PC-3 (cell line): ENCODE measurements around the gene TAS2R4. TPM values are rescaled to one million over a fixed set of nuclear protein-coding genes. Genes with fewer than 3 reads are reported as not detected.

Experiments used
- ATAC-seq: fragments of 200-7000 bp; cut with Tn5 transposase; 2 replicates; pipeline ENCODE4 v1.9.1; 2020; ENCODE audit warnings: mild to moderate bottlenecking, moderate library complexity
- BruUV-seq: library from RNA; stranded (reverse); fragments of 400-500 nt; replicated peaks from 2 replicates; lab custom pipeline; 2021; lab: Mats Ljungman, UMichigan
- CTCF ChIA-PET: fragments of 300-600 bp; sonication (Branson Sonifier 250); formaldehyde crosslinking; loops from one replicate; lab custom pipeline; 2022; ENCODE audit warnings: antibody characterized with exemption; lab: Charles Lee
- POLR2A ChIA-PET: fragments of 300-600 bp; sonication (Branson Sonifier 250); formaldehyde crosslinking; loops from one replicate; lab custom pipeline; 2022; ENCODE audit warnings: antibody characterized with exemption; ENCODE audit not compliant: unreplicated experiment; lab: Charles Lee
- DNase-seq: peaks from one replicate; pipeline ENCODE4 v3.0.0-alpha.2; 2015
- H2AFZ ChIP-seq: fragments of 300-600 bp; sonication (generic); 2 replicates; pipeline ENCODE4 v1.6.0; 2016; ENCODE audit warnings: antibody characterized with exemption, low read length
- H3F3A ChIP-seq: fragments of 300-600 bp; sonication (generic); one replicate; pipeline ENCODE4 v1.6.0; 2017; ENCODE audit warnings: antibody characterized with exemption, low read length, control low read depth, mild to moderate bottlenecking; ENCODE audit not compliant: unreplicated experiment
- H3K27ac ChIP-seq: fragments of 300-600 bp; sonication (generic); 2 replicates; pipeline ENCODE4 v1.5.1; 2016; ENCODE audit warnings: mild to moderate bottlenecking, low read length
- H3K27me3 ChIP-seq: fragments of 300-600 bp; sonication (generic); 2 replicates; pipeline ENCODE4 v1.6.1; 2016; ENCODE audit warnings: low read length, mixed read lengths
- H3K36me3 ChIP-seq: fragments of 300-600 bp; sonication (generic); 2 replicates; pipeline ENCODE4 v1.6.1; 2016; ENCODE audit warnings: low read depth, mixed run types, low read length, mixed read lengths
- H3K4me1 ChIP-seq: fragments of 300-600 bp; sonication (generic); 2 replicates; pipeline ENCODE4 v1.5.1; 2016; ENCODE audit warnings: low read length; ENCODE audit not compliant: insufficient read depth
- H3K4me2 ChIP-seq: fragments of 300-600 bp; sonication (generic); 2 replicates; pipeline ENCODE4 v1.6.0; 2016; ENCODE audit warnings: low read length
- H3K4me3 ChIP-seq: fragments of 300-600 bp; sonication (generic); 2 replicates; pipeline ENCODE4 v1.5.1; 2016; ENCODE audit warnings: mild to moderate bottlenecking, low read length, mixed read lengths
- H3K79me2 ChIP-seq: fragments of 300-600 bp; sonication (generic); 2 replicates; pipeline ENCODE4 v1.6.1; 2017; ENCODE audit warnings: low read length, mixed read lengths
- H3K9ac ChIP-seq: fragments of 300-600 bp; sonication (generic); 2 replicates; pipeline ENCODE4 v1.6.0; 2016; ENCODE audit warnings: mild to moderate bottlenecking, low read length
- H3K9me2 ChIP-seq: fragments of 300-600 bp; sonication (generic); replicated peaks from 2 replicates; pipeline ENCODE4 v1.6.1; 2016; ENCODE audit warnings: mixed run types, low read length, mixed read lengths
- H3K9me3 ChIP-seq: fragments of 300-600 bp; sonication (generic); 2 replicates; pipeline ENCODE4 v1.6.1; 2016; ENCODE audit warnings: low read length, mixed read lengths
- H4K20me1 ChIP-seq: fragments of 300-600 bp; sonication (generic); 2 replicates; pipeline ENCODE4 v1.6.1; 2016; ENCODE audit warnings: low read length, mixed read lengths
- EZH2 ChIP-seq: fragments of 300-600 bp; sonication (generic); IDR thresholded peaks from one replicate; pipeline ENCODE4 v1.6.1; 2017; ENCODE audit warnings: antibody characterized with exemption, mild to moderate bottlenecking, low read length; ENCODE audit not compliant: unreplicated experiment
- EZH2phosphoT487 ChIP-seq: fragments of 300-600 bp; sonication (generic); IDR thresholded peaks from 2 replicates; pipeline ENCODE4 v1.6.1; 2018; ENCODE audit warnings: mild to moderate bottlenecking, antibody characterized with exemption, low read length, borderline replicate concordance
- intact Hi-C: fragments of 100-400 bp; cut with micrococcal nuclease; formaldehyde crosslinking; loops from 2 replicates; pipeline ENCODE4 v1.9.0; 2023
- total RNA-seq: library from RNA; depleted of rRNA; stranded (reverse); fragments of >200 nt; gene quantifications from 2 replicates; pipeline ENCODE4 v1.2.3, GENCODE V29; 2014
- TF ChIP-seq, protein P1 (sequence below): fragments of 300-600 bp; sonication (generic); conservative IDR thresholded peaks from 2 replicates; pipeline ENCODE4 v1.5.1; 2017; ENCODE audit warnings: antibody characterized with exemption, low read depth, mild to moderate bottlenecking, low read length

Gene TAS2R4
- total RNA-seq, 1 experiment from 2014 or later = not detected

DNA sequence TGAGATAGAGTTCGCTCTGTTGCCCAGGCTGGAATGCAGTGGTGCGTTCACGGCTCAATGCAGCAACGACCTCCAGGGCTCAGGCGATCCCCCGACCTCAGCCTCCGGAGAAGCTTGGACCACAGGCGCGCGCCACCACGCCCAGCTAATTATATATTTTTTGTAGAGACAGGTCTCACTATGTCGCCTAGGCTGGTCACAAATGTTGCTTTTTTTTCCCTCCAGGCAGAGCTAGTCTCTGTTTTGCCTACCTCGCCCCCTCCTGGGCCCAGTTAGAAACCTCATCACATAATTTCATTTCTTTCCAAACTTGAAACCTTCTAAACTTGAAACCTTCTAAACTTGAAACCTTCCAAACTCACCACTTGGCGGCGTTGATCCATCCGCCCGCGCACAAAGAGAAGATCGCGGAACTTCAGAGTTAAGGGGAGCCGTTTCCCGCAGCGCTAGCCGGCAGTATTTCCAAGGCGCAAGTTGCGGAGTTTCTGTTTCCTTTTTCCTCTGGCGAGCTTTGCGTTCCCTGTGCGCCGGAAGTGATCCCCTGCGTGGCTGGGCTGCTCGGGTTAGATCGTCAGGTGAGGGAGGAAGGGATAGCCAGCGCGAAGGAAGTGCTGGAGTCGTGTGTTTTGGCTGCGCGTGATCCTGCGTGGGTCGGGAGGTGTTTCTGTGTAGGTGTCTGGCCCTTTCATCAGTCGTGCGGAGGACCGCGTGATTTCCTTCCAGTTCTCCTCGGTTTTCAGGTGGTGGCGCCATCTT lies 38.5 kb upstream of the TAS2R4 start, which contains the start of gene SSBP1:
Gene SSBP1, plus strand, starts transcription at position 523 of the 756 bp plus-strand sequence. CDS start 809 bp downstream, outside the sequence.
- H4K20me1 ChIP-seq = no peaks in the 10 kb centered on the region
- peak; percentile 86 for ATAC-seq
- H3K79me2 ChIP-seq = peaks cover 41% of the 10 kb centered on the region
- peak within 1 kb of the TSS; percentile 88 for H3K4me2 ChIP-seq
- peak within 1 kb of the TSS; percentile 84 for H2AFZ ChIP-seq
- H3K27ac ChIP-seq = peak within 1 kb of the TSS; percentile 57
- peak within 1 kb of the TSS; percentile 95 for H3K9ac ChIP-seq
- H3F3A ChIP-seq = no peaks in the 10 kb centered on the region
- H3K27me3 ChIP-seq = no peaks in the 10 kb centered on the region
- ChIA-PET CTCF (interaction anchor here (0.5 to 1.4 kb wide), 9 partner anchors 8 to 826 kb away, joined by 3 to 39 read pairs (median 5); no protein-coding TSS in a partner anchor), POLR2A (interaction anchor here (0.6 to 1.3 kb wide), 5 partner anchors 35 to 213 kb away, joined by 3 to 10 read pairs (median 7); partner anchors contain the start of gene DENND11)
- H3K4me1 ChIP-seq = peaks cover 20% of the 10 kb centered on the region
- peak within 1 kb of the TSS; percentile 94 for H3K4me3 ChIP-seq
- no peak for TF ChIP-seq EZH2
- TF ChIP-seq, protein P1, sequence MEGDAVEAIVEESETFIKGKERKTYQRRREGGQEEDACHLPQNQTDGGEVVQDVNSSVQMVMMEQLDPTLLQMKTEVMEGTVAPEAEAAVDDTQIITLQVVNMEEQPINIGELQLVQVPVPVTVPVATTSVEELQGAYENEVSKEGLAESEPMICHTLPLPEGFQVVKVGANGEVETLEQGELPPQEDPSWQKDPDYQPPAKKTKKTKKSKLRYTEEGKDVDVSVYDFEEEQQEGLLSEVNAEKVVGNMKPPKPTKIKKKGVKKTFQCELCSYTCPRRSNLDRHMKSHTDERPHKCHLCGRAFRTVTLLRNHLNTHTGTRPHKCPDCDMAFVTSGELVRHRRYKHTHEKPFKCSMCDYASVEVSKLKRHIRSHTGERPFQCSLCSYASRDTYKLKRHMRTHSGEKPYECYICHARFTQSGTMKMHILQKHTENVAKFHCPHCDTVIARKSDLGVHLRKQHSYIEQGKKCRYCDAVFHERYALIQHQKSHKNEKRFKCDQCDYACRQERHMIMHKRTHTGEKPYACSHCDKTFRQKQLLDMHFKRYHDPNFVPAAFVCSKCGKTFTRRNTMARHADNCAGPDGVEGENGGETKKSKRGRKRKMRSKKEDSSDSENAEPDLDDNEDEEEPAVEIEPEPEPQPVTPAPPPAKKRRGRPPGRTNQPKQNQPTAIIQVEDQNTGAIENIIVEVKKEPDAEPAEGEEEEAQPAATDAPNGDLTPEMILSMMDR = peak; percentile 88
- BruUV-seq = no TSS peak
- H3K9me2 ChIP-seq = no peaks in the 10 kb centered on the region
- H3K9me3 ChIP-seq = no peaks in the 10 kb centered on the region
- intact Hi-C loops = loop anchor here (1.0 to 5.0 kb wide), 4 partner anchors 42 to 181 kb away; no protein-coding TSS in a partner anchor
- peak; percentile 95 for DNase-seq
- peaks cover 28% of the 10 kb centered on the region for H3K36me3 ChIP-seq

DNA sequence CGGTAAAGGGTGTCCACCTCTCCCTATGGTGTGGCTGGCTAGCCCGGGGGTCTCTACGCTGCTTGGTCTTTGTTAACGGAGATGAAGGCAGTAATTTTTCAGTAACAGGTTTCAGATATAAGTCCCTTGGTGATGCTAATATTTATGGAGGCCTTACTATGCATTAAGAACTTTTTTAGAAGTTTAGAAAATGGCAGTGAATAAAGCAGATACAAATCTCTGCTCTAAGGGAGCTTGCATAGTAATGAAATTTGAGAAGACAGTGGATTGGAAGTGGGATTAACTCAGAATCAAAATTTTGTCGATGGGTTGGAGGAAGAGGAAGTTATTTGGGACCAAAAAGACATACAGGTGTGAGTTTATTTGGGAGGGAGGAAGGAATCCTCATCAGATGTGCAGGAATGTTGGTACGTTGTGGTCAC lies 37.9 kb upstream of the TAS2R4 start:
- peak; percentile 53; the same call in 1 of the 2 replicates for ATAC-seq

More for the DNA sequence above, 37.9 kb upstream of the TAS2R4 start:
- Histone ChIP-seq H3K9ac (peak overlapping the region; percentile 95), H3K4me3 (peak overlapping the region; percentile 94), H4K20me1 (no peaks in the 10 kb centered on the region), H3K9me3 (no peaks in the 10 kb centered on the region), H2AFZ (peak overlapping the region; percentile 79), H3K4me1 (peaks cover 20% of the 10 kb centered on the region), H3K79me2 (peaks cover 47% of the 10 kb centered on the region), H3F3A (no peaks in the 10 kb centered on the region), H3K27me3 (no peaks in the 10 kb centered on the region), H3K4me2 (peak overlapping the region; percentile 88), H3K27ac (peak overlapping the region; percentile 57), H3K9me2 (no peaks in the 10 kb centered on the region), H3K36me3 (peaks cover 34% of the 10 kb centered on the region)
- intact Hi-C loops = loop anchor here (1.0 to 5.0 kb wide), 4 partner anchors 42 to 181 kb away; no protein-coding TSS in a partner anchor
- TSS peak; percentile 82 for BruUV-seq
- ChIA-PET CTCF (interaction anchor here (0.6 to 1.4 kb wide), 4 partner anchors 36 to 827 kb away, joined by 3 to 39 read pairs (median 6); no protein-coding TSS in a partner anchor), POLR2A (interaction anchor here (0.6 to 1.3 kb wide), 3 partner anchors 36 to 756 kb away, joined by 4 to 10 read pairs (median 4); partner anchors contain the start of gene DENND11)
- TF ChIP-seq EZH2phosphoT487 = no peak
- TF ChIP-seq, protein P1 = no peak
- no peak for TF ChIP-seq EZH2
- DNase-seq = no peak
